Measurements from ENCODE around the gene CFAP20DC.

- TF ChIP-seq, protein P1, sequence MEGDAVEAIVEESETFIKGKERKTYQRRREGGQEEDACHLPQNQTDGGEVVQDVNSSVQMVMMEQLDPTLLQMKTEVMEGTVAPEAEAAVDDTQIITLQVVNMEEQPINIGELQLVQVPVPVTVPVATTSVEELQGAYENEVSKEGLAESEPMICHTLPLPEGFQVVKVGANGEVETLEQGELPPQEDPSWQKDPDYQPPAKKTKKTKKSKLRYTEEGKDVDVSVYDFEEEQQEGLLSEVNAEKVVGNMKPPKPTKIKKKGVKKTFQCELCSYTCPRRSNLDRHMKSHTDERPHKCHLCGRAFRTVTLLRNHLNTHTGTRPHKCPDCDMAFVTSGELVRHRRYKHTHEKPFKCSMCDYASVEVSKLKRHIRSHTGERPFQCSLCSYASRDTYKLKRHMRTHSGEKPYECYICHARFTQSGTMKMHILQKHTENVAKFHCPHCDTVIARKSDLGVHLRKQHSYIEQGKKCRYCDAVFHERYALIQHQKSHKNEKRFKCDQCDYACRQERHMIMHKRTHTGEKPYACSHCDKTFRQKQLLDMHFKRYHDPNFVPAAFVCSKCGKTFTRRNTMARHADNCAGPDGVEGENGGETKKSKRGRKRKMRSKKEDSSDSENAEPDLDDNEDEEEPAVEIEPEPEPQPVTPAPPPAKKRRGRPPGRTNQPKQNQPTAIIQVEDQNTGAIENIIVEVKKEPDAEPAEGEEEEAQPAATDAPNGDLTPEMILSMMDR (IDR thresholded peaks at IDR 0.05): no peak
- TF ChIP-seq POLR2A (IDR thresholded peaks at IDR 0.05): no peak
These were observed 175.5 kb downstream of the CFAP20DC start for GRCh38 chr3:58874248-58874741.
